Esophagus mucosa (tissue), 1 donor: ENCODE results near the gene CLEC16A. TPM values are rescaled to one million over a fixed set of nuclear protein-coding genes. Genes with fewer than 3 reads are reported as not detected.

Source experiments
- ATAC-seq: fragments of 200-7000 bp; cut with Tn5 transposase; one replicate; pipeline ENCODE4 v1.9.1; 2020
- total RNA-seq: library from RNA; stranded (reverse); gene quantifications from one replicate; pipeline ENCODE4 v1.2.4, GENCODE V29; 2023
- donor health status: DM: yes; HTN: yes; CAD: no.

Gene CLEC16A
- total RNA-seq, 1 donor from 2014 or later, result 17.7 TPM

GRCh38 chr16:11181242-11181898, 237.0 kb downstream of the CLEC16A start:
- ATAC-seq, result peak; percentile 67

GRCh38 chr16:11181899-11182279, 237.5 kb downstream of the CLEC16A start:
- ATAC-seq, result peak; percentile 49

DNA sequence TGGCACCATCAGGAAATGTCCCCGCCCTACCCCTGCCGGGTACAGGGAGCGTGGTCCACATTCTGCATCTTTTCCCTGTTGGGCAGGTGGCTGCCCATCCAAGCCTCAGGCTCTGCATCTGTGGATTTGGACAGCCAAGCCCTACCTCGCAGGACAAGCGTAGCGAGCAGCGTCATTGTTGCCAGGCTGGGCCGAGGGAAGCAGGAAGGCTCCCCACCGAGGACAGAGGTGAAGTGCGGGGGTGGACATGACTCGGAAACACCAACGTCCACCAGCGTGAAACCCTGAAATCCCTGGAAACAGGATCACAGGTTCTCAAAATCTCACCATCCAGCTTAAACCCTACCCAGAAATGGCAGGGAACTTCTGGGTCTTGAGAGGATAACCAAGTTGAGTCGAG, 238.0 kb downstream of the CLEC16A start:
- no peak for ATAC-seq

GRCh38 chr16:11183035-11183812, 238.9 kb downstream of the CLEC16A start:
- no peak for ATAC-seq

DNA sequence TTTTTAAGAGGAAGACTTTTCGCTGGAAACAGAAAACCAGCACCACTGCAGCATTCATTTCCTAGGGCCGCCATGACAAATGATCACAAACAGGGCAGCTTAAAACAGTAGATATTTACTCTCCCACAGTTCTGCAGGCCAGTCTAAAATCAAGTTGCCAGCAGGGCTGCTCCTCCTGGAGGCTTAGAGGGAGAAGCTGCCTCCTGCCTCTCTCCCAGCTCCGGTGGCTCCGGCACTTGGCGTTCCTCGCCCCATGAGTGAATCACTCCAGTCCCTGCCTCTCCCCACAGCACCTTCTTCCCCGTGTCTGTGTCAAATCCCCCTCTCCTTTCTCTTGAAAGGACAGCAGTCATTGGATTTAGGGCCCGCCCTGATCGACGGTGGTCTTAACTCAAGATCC, 239.6 kb downstream of the CLEC16A start:
- no peak for ATAC-seq

GRCh38 chr16:11187522-11188023, 243.2 kb downstream of the CLEC16A start:
- no peak for ATAC-seq

DNA sequence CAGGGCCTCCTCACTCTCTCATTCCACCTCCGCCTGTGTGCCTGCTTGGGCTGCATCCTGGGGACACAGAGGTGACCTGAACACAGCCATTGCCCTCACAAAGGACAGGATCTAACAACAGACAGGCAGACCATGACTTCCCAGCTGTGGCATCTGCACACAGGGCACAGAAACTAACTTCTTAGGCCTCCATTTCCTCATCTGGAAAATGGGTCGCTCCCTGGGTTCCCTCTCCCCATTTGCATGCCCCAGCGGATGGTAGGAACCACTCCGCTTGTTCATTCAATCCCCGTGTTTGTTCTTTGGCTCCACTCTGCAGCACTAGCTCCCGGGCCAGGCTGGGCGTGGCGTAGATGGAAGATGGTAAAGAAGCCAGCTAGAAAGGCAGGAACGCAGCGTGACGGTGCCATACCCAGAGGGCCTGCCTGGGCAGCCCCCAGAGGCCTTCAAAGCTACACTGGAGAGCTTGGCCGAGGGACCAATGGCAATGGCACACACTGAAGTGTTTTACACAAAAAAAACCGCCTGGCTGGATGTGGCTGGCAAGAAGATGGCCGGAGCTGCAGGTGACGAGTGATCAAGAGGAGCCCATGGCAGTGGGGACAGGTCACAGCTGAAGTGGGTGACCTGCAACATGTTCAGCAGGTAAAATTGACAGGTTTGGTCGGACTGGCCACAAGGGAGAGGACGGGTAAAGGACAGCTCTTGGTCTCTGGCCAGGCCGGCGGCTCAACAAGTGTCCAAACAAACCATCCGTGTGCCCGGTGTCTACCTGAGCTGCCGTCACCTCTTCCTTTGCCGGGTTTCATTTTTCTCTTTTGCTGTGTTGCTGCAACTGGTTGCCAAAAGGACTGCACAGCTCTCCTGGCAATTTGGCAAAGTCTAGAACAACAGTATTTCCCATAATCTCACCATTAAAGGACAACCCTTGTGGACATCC, 244.7 kb downstream of the CLEC16A start:
- peak; percentile 62 for ATAC-seq

- ATAC-seq, result no peak
Observed at GRCh38 chr16:11190588-11191560, 246.5 kb downstream of the CLEC16A start.

GRCh38 chr16:11191665-11192064, 247.3 kb downstream of the CLEC16A start:
- ATAC-seq, result no peak

DNA sequence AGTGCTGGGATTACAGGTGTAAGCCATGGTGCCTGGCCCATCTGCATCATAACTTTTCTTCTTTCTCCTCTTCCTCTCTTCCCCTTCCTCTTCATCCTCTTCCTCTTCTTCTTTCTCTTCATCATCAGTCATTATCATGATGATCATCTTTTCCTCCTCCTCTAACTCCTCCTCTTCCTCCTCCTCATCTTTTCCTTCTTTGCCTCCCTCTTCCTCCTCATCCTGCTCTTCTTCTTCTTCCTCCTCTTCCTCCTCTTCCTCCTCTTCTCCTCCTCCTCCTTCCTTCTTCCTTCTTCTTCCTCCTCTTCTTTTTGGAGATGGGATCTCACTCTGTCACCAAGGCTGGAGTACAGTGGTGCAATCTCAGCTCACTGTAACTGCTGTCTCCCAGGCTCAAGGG, 249.1 kb downstream of the CLEC16A start:
- ATAC-seq, result no peak

DNA sequence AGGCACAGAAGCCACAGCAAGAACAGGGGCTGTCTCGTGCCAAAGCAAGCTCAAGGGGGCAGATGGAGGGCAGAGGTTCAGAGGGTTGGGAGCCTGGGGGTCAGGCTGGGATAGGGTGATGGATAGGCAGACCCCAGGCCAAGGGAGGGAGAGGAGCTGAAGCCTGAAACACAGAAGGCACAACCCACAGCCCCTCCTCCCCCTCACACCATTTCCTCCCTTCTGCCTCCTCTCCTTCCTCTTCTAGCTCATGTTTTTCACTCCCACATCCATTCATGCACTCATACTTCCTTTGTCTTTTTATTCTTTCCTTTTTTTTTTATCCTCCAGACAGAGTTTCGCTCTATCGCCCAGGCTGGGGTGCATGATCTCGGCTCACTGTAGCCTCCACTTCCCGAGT, 250.5 kb downstream of the CLEC16A start:
- ATAC-seq, result no peak

DNA sequence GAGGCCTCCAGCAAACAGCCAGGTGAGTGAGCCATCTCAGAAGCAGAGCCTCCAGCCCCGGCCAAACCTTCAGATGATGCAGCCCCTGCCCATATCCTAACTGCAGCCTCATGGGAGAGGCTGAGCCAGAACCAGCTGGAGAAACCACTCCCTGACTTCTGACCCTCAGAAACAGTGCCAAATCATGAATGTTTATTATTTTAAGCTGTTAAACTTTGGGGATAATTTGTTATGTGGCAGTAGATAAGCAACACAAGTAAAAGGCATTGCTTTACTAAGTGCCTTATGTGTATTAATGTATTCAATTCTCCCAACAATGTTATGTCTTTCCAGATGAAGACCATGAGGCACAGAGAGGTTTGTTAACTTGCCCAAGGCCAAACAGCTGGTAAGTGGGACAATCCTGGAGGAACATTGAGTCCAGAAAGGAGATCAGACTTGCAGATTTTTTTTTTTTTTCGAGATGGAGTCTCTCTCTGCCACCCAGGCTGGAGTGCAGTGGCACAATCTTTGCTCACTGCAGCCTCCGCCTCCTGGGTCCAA, 252.0 kb downstream of the CLEC16A start:
- no peak for ATAC-seq

- no peak for ATAC-seq
Observed at GRCh38 chr16:11198375-11198774, 254.0 kb downstream of the CLEC16A start.

DNA sequence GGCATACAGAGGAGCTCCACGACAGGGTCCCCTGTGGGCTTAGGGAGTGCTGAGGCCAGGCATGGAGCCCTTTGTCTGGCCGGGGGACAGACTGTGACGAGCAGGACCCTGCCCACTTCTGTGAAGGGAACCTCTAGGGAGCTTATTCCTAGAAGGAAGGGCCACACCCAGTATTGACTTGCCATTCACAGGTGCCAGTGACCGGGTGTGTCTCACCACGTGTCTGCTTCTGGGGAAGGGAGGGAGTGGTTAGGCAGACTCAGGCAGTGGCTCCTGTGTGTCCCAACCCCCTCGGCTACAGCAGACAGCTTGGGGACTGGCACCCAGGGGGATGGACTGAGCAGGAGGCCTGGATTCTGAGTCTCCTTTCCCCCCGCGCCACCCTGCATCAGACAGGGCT, 254.5 kb downstream of the CLEC16A start:
- peak; percentile 94 for ATAC-seq

DNA sequence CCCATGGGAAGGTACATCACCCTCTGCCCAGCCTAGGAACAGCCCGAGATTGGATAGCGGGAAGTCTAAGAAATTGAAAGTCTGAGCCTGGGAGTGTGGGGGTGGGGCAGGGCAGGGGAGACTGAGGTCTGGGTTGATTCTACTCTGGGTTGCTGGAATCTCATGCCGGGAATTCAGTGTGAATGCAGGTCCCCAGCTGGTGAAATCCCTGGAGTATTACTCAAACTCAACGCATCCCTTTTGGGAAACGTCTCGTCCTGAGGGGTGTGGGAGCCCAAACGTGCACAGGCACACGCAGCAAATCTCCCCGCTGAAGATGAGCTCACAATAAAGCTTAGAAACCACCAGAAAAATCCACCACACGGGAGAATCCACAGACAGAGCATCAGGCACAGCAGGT, 256.2 kb downstream of the CLEC16A start:
- ATAC-seq, result no peak

DNA sequence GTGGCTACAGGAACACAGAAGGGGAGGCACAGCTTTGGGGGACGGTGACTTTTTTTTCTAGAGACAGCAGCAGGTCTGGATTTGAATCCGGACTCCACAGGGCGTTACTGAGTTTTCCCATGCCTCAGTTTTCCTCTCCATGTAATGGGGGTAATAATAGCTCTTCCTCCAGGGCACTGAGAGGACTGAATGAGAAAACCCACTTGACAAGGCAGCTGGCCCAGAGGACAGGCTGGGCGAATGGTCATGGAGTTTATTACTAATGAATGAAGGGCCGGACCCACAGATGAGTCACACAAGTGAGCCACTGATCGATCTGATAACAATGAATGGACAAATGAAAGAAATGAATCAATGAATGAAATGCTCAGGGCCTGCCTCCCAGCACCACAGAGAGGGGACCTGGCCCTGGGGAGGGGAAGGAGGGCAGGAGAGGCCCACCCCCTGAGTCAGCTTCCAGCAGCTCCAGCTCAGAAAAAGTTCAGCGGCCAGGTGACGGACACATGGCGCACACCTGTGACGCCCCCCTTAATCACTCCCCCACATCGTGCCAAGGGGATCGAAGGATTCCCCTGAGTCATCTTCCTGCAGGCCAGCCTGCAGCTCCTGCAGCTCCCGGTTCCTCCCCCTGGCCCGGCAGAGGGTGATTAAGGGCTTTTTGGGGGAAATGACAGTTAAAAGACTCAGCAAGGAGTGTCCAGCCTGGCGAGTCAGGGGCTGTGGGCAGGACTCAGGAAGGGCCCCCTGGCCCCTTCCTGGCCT, 257.3 kb downstream of the CLEC16A start:
- ATAC-seq, result no peak

GRCh38 chr16:11202260-11203091, 258.1 kb downstream of the CLEC16A start:
- no peak for ATAC-seq

DNA sequence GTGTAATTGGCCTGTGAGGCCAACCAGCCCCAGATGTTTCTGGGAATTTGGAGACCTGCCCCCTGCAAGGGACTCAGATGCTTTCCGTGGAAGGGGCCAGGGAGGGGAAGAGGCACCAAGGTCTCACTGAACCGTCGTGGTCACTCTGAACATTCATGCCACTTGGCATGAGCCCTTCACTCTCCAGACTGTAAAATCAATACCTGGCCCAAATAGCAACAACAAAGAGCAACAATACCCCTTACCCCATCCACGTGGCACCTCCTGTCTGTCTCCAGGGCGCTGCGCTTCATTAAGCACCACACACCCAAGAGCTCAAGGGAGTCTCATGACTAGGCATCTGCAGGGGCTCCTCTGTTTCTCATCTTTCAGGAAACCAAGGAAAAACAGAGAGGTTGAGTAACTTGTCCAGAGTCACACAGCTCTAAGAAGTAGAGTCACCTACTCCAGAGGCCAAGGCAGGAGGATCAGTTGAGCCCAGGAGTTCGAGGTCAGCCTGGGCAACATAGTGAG, 258.8 kb downstream of the CLEC16A start:
- no peak for ATAC-seq

GRCh38 chr16:11204513-11205047, 260.2 kb downstream of the CLEC16A start:
- ATAC-seq, result no peak
